Measurements from ENCODE around the gene HES6. TPM values are rescaled to one million over a fixed set of nuclear protein-coding genes. Genes with fewer than 3 reads are reported as not detected.

HES6 gene
- total and polyA plus RNA-seq, 2 of the 8 experiments (the other 6 are each of a cell fraction or from before 2014, with no cell fraction given): 32.6 to 36.3 TPM

DNA sequence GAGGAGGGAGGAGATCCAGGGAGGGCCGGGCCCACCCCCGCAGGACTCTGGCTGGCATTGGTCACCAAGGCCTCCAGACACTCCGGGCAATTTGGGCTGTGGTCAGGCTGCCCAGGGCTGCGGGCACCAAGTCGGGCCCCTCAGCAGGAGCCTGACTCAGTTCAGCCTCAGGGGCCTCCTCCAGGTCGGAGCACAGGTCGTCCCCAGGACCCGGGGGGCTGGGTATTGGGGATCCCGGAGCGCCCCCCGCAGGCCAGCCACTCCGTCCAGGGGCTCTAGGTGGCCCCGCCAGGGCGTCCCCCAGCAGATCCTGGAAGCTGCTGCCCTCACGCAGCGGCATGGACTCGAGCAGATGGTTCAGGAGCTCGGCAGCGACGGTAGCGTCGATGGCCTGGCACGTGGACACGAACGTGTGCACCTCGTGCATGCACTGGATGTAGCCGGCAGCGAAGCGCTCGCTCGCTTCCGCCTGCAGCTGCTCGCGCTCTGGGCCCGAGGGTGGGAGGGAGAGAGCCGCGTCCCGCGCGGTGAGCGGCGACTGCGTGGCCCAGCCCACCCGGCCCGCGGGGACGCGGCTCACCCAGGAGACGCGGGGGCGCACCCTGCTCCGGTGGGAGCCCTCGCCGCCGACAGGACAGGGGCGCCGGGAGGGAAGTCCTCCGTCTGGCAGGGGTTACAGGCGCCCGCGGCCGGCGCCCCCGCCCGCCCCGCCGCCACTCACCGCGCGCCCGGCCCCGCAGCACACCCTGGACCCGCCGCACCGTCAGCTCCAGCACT lies 884 bp downstream of the HES6 start:
- no peak overlapping the region for H2AFZ ChIP-seq (ENCODE audit: low read length)
- no peak overlapping the region for H2BK15ac ChIP-seq (ENCODE audit: low read length)
- H3K56ac ChIP-seq (replicated peaks; ENCODE audit: insufficient read length, low read depth, low read length): no peak overlapping the region
- ChIA-PET POLR2A (ENCODE audit: partially characterized antibody) (interaction anchor here (1.0 to 3.0 kb wide), 12 partner anchors 8 to 177 kb away, joined by 3 to 21 read pairs (median 5); no protein-coding TSS in a partner anchor), CTCF (ENCODE audit: partially characterized antibody) (interaction anchor here (1.0 kb wide), 1 partner anchor 100 kb away, joined by 4 read pairs; no protein-coding TSS in a partner anchor)
- H3K9me3 ChIP-seq (ENCODE audit: insufficient read depth in 2 of 2, low read depth in 1 of 2, low read length in 1 of 2): peaks cover 0 to 10% of the 10 kb centered on the region in 2 experiments; a peak in 2 of 4 replicates
- H4K91ac ChIP-seq (replicated peaks; ENCODE audit: insufficient read length, low read length): no peak overlapping the region
- peak overlapping the region in 3 of 4 experiments; percentile 7 to 58 (median 48); a peak in 4 of 8 replicates for H3K4me3 ChIP-seq (ENCODE audit: extremely low read depth in 1 of 4, insufficient read depth in 2 of 4, low read depth in 3 of 4, low read length in 4 of 4)
- no peak overlapping the region for H2BK12ac ChIP-seq (ENCODE audit: low read depth, low read length)
- H3K79me1 ChIP-seq (ENCODE audit: low read depth, low read length): no peaks in the 10 kb centered on the region
- no peak for FAIRE-seq
- H3K4me2 ChIP-seq (ENCODE audit: insufficient read depth in 1 of 2, low read depth in 2 of 2, low read length in 2 of 2): peak overlapping the region; percentile 65 to 94
- H3K9ac ChIP-seq (replicated peaks in 1 of 4; ENCODE audit: extremely low read depth in 1 of 4, low read depth in 3 of 4, low read length in 3 of 4): no peak overlapping the region
- H3K4ac ChIP-seq (replicated peaks; ENCODE audit: insufficient read length, low read depth, low read length): peak overlapping the region; percentile 61
- H2AK5ac ChIP-seq (ENCODE audit: low read depth, low read length): no peak overlapping the region
- 0 out of 2 replicates have a peak overlapping the region, but pooled peaks have one; percentile 13 for H2BK20ac ChIP-seq (ENCODE audit: low read length)
- peak in 1 of 2 experiments; percentile 60 for DNase-seq (ENCODE audit: low read depth in 1 of 2, low spot score in 2 of 2)
- peaks cover 0 to 10% of the 10 kb centered on the region in 2 experiments for H4K20me1 ChIP-seq (replicated peaks in 1 of 2; ENCODE audit: control insufficient read depth in 1 of 2, insufficient read depth in 2 of 2, low read length in 2 of 2)
- H3K4me1 ChIP-seq (replicated peaks in 1 of 4; ENCODE audit: control insufficient read depth in 3 of 4, insufficient read depth in 4 of 4, low read length in 3 of 4): peaks cover 3 to 15% (median 7%) of the 10 kb centered on the region in 4 experiments
- H3K79me2 ChIP-seq (ENCODE audit: control insufficient read depth in 1 of 2, insufficient read depth in 2 of 2, low read length in 2 of 2): no peaks in the 10 kb centered on the region
- H3K23ac ChIP-seq (ENCODE audit: insufficient read length): no peak overlapping the region
- peaks cover 0 to 7% (median 0%) of the 10 kb centered on the region in 4 experiments; a peak in 1 of 8 replicates for H3K36me3 ChIP-seq (ENCODE audit: control insufficient read depth in 2 of 4, insufficient read depth in 4 of 4, low read length in 3 of 4)
- H4K5ac ChIP-seq (ENCODE audit: insufficient read length, low read depth, low read length): no peak overlapping the region
- WGBS, 2 experiments (ENCODE audit: extremely low coverage in 1 of 2, insufficient coverage in 1 of 2, insufficient read length in 1 of 2, insufficient replicate concordance in 2 of 2, low coverage in 1 of 2, low lambda C conversion rate in 2 of 2, missing lambda C conversion rate in 1 of 2): 60% methylated on average over 21 of the region's 75 CpGs; no CpG with 5 or more reads in 1 of the 2 experiments
- H2BK120ac ChIP-seq (replicated peaks; ENCODE audit: low read depth, low read length): no peak overlapping the region
- H3K14ac ChIP-seq (ENCODE audit: insufficient read length): no peak overlapping the region
- H3K18ac ChIP-seq (ENCODE audit: extremely low read depth, low read length): peak overlapping the region; percentile 71; the same call in 1 of the 2 replicates
- no peak overlapping the region for H2BK5ac ChIP-seq (ENCODE audit: low read depth, low read length)
- peaks cover 11 to 59% (median 49%) of the 10 kb centered on the region in 4 experiments for H3K27me3 ChIP-seq (replicated peaks in 1 of 4; ENCODE audit: control insufficient read depth in 3 of 4, extremely low read depth in 1 of 4, insufficient read depth in 3 of 4, low read length in 3 of 4)
- H3K27ac ChIP-seq (ENCODE audit: low read depth, low read length): no peak overlapping the region
- H4K8ac ChIP-seq (ENCODE audit: extremely low read depth, insufficient read depth, low read length): no peak overlapping the region; the same call in 1 of the 2 replicates
- H3K23me2 ChIP-seq (ENCODE audit: low read depth, low read length): peaks cover 20% of the 10 kb centered on the region; the same call in 1 of the 2 replicates
- no peak for TF ChIP-seq BACH1 (IDR thresholded peaks at IDR 0.05; ENCODE audit: low read length)
- TF ChIP-seq, protein P1, sequence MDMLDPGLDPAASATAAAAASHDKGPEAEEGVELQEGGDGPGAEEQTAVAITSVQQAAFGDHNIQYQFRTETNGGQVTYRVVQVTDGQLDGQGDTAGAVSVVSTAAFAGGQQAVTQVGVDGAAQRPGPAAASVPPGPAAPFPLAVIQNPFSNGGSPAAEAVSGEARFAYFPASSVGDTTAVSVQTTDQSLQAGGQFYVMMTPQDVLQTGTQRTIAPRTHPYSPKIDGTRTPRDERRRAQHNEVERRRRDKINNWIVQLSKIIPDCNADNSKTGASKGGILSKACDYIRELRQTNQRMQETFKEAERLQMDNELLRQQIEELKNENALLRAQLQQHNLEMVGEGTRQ (IDR thresholded peaks at IDR 0.05; ENCODE audit: low read length): 0 out of 2 replicates have a peak, but pooled peaks have one; percentile 7
- TF ChIP-seq, protein P2, sequence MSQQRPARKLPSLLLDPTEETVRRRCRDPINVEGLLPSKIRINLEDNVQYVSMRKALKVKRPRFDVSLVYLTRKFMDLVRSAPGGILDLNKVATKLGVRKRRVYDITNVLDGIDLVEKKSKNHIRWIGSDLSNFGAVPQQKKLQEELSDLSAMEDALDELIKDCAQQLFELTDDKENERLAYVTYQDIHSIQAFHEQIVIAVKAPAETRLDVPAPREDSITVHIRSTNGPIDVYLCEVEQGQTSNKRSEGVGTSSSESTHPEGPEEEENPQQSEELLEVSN (IDR thresholded peaks at IDR 0.05): peak; percentile 100
- TF ChIP-seq TAF1 (IDR thresholded peaks at IDR 0.05; ENCODE audit: low read depth, low read length): 0 out of 2 replicates have a peak, but pooled peaks have one; percentile 19
- peak; percentile 70 for TF ChIP-seq RNF2 (IDR thresholded peaks at IDR 0.05; ENCODE audit: borderline replicate concordance, low read depth, low read length, missing control alignments, poor library complexity, severe bottlenecking)
